ENCODE data around the gene POU2F1. TPM values are rescaled to one million over a fixed set of nuclear protein-coding genes. Genes with fewer than 3 reads are reported as not detected.

The POU2F1 gene
- 15.3 and 17.9 TPM in 2 replicates for total RNA-seq
- long read RNA-seq, full-length matches to known transcripts: 9 of 18 reads
- long read RNA-seq, partial matches to known transcripts: 5 of 18 reads
- long read RNA-seq, other reads (novel, unspliced or antisense): 4 of 18 reads

GRCh38 chr1:167220537-167221125 is at the start of gene POU2F1:
Gene POU2F1, plus strand, starts transcription at chr1:167220886. Its CDS starts 12 bp downstream, at chr1:167220898.
- Mint-ChIP-seq H3K27me3 (ENCODE audit: unreplicated experiment) (no peaks in the 10 kb centered on the region), H3K4me3 (ENCODE audit: unreplicated experiment) (peak within 1 kb of the TSS; percentile 93), H3K4me1 (ENCODE audit: unreplicated experiment) (peaks cover 33% of the 10 kb centered on the region), H3K36me3 (ENCODE audit: unreplicated experiment) (no peaks in the 10 kb centered on the region), H3K27ac (ENCODE audit: unreplicated experiment) (peak within 1 kb of the TSS; percentile 91), H3K9me3 (ENCODE audit: unreplicated experiment) (peaks cover 11% of the 10 kb centered on the region)
- TF ChIP-seq CTCF (IDR thresholded peaks at IDR 0.05): peak; percentile 68
- peak; percentile 100 for DNase-seq (ENCODE audit: extremely low spot score, unreplicated experiment)

GRCh38 chr1:167171286-167171929 is 49.3 kb upstream of the POU2F1 start:
- Mint-ChIP-seq H3K4me1 (ENCODE audit: unreplicated experiment) (peaks cover 35% of the 10 kb centered on the region), H3K27ac (ENCODE audit: unreplicated experiment) (no peak overlapping the region)
- DNase-seq (ENCODE audit: extremely low spot score, unreplicated experiment): no peak

DNA sequence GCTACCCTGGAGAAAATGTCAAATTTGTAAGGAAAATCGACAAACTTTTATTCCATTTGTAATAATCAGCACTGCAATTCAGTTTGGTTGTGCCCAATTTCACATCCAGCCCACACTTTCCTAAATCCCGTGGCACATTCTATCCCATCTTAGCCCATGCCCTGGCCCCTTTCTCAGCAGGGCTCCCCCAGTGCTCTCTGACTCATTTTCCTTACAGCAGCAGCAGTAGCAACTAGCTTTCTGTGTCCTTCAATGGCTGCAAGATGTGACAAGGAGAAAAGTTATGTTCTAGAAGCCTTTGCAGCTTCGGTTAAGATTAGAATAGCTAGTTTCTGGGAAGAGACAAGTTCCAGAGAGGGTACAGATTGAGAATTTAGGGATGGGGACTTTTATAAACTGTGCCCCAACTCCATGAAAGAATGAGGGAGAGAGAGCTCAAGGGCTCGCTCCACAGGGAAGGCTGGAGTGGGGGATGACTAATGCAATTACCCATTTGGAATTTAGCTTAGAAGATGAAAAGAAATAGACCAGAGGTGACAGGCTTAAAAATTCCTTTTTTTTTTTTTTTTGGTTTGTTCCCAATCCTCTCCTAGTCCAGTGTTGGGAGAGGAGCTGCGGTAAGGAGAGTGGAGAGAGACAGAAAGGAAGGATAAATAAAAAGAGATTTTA is 47.0 kb upstream of the POU2F1 start:
- Mint-ChIP-seq H3K27me3 (ENCODE audit: unreplicated experiment) (no peaks in the 10 kb centered on the region), H3K9me3 (ENCODE audit: unreplicated experiment) (no peaks in the 10 kb centered on the region), H3K27ac (ENCODE audit: unreplicated experiment) (peak overlapping the region; percentile 82), H3K4me3 (ENCODE audit: unreplicated experiment) (peak overlapping the region; percentile 47), H3K36me3 (ENCODE audit: unreplicated experiment) (no peaks in the 10 kb centered on the region), H3K4me1 (ENCODE audit: unreplicated experiment) (peaks cover 24% of the 10 kb centered on the region)
- no peak for DNase-seq (ENCODE audit: extremely low spot score, unreplicated experiment)
- no peak for TF ChIP-seq CTCF (IDR thresholded peaks at IDR 0.05)

More at GRCh38 chr1:167171286-167171929, 49.3 kb upstream of the POU2F1 start:
- H3K9me3 Mint-ChIP-seq (ENCODE audit: unreplicated experiment): no peaks in the 10 kb centered on the region
- no peaks in the 10 kb centered on the region for H3K27me3 Mint-ChIP-seq (ENCODE audit: unreplicated experiment)
- H3K36me3 Mint-ChIP-seq (ENCODE audit: unreplicated experiment): no peaks in the 10 kb centered on the region
- no peak overlapping the region for H3K4me3 Mint-ChIP-seq (ENCODE audit: unreplicated experiment)
- peak; percentile 12 for TF ChIP-seq CTCF (IDR thresholded peaks at IDR 0.05)

DNA sequence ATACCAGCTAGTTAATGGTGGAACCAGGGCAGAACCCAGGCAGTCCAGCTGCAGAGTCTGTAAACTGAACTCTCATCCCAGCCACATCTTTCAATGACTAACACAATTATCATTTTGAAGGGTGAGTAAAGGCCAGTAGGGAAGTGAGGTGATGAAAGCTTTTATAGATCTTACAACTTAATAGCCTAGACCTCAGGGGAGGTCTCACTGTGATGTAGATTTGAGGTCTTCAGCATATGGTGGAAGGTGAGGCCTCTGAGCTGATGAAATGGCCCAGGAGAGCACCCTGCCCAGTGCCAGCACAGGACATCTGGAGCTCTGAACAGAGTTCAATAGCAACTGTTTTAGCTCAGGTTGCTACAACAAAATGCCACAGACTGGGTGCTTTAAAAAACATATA is 44.8 kb upstream of the POU2F1 start:
- Mint-ChIP-seq H3K36me3 (ENCODE audit: unreplicated experiment) (no peaks in the 10 kb centered on the region), H3K27ac (ENCODE audit: unreplicated experiment) (no peak overlapping the region), H3K4me1 (ENCODE audit: unreplicated experiment) (peaks cover 24% of the 10 kb centered on the region), H3K4me3 (ENCODE audit: unreplicated experiment) (no peak overlapping the region), H3K27me3 (ENCODE audit: unreplicated experiment) (no peaks in the 10 kb centered on the region), H3K9me3 (ENCODE audit: unreplicated experiment) (no peaks in the 10 kb centered on the region)
- no peak for DNase-seq (ENCODE audit: extremely low spot score, unreplicated experiment)
- no peak for TF ChIP-seq CTCF (IDR thresholded peaks at IDR 0.05)

DNA sequence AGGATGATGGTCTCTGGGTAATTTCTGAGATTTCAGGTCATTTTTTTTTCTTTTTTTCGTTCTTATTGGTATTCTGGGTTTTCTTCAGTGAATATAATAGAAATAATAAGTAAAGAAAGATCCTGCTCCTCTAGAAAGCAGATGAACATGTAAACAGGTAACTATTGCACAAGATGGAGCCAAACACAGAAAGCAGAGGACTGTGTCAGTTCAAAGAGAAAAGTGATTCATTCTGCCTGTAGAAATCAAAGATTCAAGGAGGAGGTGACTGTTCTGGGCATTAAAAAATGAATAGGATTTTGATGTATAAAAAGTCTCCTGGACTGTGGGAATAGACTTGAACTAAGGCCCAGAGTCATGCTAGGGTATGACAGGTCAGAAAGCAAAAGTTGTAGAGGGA is 41.9 kb upstream of the POU2F1 start:
- Mint-ChIP-seq H3K4me1 (ENCODE audit: unreplicated experiment) (peaks cover 11% of the 10 kb centered on the region), H3K36me3 (ENCODE audit: unreplicated experiment) (no peaks in the 10 kb centered on the region), H3K27me3 (ENCODE audit: unreplicated experiment) (no peaks in the 10 kb centered on the region), H3K4me3 (ENCODE audit: unreplicated experiment) (no peak overlapping the region), H3K27ac (ENCODE audit: unreplicated experiment) (no peak overlapping the region), H3K9me3 (ENCODE audit: unreplicated experiment) (no peaks in the 10 kb centered on the region)
- DNase-seq (ENCODE audit: extremely low spot score, unreplicated experiment): no peak
- TF ChIP-seq CTCF (IDR thresholded peaks at IDR 0.05): no peak

All from osteocyte (in vitro differentiated cells).